GM19025 (cell line): ENCODE results near the gene PISD.

ENCODE experiments used
- ATAC-seq: cut with Tn5 transposase; IDR thresholded peaks from one replicate; pipeline ENCODE4 v1.9.1; 2021; ENCODE audit warnings: mild to moderate bottlenecking, low read depth, moderate library complexity; ENCODE audit not compliant: unreplicated experiment

The PISD gene

DNA sequence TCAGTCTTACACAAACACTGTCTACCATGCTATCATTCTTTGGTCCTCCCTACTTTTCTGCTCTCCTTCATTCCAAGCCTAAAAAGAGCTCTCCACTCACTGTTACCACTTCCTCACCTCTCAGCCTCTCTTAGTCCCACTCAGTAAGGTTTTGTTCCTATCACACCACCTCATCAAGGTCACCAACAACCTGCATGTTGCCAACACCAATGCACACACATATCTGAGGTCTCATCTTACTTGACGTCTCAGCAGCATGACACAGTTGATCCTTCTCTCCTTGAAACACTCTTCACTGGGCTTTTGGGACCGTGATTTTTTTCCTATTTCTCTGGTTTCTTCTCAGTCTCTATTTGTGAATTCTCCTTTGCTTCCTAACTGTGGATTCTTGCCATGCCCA lies 8.1 kb downstream of the PISD start:
- no peak for ATAC-seq

DNA sequence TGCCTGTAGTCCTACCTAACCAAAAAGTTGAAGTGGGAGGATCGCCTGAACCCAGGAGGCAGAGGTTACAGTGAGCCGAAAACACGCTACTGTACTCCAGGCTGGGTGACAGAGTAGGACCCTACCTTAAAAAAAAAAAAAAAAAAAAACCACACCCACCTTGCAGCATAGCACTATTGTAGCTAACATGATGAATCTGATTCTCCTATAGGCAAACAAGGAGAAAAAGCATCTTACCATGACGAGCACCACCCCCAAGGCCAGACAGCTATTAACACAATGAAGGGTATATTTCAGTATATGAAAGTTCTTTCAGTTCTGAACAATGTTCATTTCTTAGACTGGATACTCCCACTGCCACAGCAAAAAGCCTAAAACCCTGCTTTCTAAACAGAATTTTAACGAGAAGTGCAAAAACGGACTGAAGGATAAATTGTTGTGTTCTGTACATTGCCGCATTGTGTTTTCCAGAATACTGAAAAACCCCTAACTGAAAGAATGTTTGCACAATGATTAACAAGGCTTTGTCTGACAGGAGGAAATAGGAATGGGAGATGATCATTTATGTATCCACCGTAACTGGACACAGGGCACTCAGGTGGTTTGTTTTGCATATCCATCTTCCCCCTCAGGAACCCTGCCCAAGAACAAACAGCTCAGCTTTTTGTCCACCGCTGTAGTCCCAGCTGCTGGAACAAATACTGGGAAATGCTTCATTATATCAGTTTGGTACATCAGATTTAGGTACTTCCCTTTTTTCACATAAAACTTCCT lies 8.9 kb downstream of the PISD start:
- ATAC-seq = no peak

DNA sequence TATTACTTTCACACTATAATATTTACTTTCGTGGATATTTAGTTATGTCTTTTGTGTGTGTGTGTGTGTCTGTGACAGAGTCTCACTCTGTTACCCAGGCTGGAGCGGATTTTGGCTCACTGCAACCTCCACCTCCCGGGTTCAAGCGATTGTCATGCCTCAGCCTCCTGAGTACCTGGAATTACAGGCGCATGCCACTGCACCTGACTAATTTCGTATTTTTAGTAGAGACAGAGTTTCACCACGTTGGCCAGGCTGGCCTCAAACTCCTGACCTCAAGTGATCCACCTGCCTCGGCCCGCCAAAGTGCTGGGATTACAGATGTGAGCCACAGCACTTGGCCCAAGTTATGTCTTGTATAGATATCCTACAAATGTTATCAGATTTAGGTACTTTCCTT lies 9.9 kb downstream of the PISD start:
- no peak for ATAC-seq

DNA sequence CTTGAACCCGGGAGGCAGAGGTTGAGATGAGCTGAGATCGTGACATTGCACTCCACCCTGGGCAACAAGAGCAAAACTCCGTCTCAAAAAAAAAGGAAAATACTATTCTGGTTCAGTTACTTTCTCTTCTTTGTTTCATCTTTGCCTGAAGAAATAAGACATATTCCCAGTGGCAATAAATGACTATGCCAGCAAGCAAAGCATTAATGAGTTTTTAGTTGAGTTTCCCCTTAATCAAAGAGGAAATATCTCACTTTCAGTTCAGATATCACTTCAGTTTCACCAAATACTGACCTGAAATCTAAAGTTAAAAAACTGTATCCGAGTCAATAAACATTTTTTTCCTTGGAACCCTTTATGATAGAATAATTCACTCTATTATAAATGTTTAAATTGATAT lies 10.4 kb downstream of the PISD start:
- no peak for ATAC-seq

DNA sequence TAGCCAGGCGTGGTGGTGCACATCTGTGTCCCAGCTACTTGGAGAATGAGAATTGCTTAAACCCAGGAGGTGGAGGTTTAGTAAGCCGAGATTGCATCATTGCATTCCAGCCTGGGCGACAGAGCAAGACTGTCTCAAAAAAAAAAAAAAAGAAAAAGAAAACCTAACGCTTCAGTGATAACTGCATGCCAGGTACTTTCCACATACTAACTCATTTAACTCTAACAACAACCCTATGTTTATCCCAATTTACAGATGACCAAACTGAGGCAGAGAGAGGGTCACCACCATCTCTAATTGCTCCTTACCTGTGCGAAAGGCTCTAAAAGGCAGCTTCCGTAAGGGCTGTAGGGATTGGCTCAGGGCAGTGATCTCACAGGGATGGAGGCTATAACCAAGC lies 11.6 kb downstream of the PISD start:
- no peak for ATAC-seq

DNA sequence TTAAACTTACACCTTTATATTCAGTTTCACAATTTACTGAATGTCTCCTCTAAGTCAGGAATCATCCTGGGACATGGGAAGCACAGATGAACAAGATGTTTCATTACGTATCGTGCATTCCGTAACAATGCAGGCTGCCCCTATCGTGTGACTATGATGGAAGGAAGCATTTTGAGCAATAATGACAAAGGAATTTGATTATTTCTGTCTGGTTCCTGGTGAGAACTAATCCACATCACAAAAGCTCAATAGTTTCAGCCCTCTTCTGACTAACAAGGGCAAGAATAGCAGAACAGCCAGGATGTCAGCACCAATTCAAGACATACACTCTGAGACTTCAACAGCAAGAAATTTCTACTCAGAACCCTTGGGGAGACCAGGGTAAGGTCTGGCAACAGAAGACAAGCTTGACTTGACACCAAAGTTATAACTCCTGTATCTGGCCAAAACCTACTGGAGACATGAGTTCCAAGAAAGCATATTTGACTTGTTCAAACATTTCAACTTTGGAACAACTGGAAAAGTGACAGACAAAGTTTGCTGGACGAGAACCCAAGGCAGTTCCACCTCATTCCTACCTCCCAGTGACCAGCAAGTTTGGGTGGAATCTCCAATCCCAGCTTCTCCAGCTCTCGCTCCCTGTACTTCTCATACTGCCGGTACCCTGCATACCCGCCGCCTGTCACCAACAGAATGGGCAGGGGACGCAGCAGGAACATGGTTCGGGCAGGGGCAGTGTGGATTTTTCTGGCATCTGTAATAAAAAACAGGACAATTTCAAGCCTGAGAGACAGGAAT lies 14.3 kb downstream of the PISD start:
- ATAC-seq = no peak

DNA sequence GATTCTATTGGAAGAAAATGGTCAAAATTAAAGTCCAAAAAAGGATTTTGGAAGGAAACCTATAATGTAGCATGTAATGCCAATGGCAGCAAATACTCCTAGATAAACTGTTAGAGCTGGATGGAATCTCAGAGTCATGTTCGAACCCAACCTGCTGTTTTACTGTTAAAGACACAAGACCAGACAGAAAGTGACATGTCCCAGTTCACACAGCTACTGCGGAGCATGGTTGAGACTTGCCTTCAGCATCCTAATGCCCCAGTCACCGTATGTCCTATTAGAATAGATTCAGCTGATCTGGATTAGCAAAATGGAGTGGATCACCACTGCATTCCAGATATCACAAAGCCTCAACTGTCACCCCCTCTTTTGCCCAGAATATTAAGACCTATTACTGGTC lies 14.9 kb downstream of the PISD start:
- no peak for ATAC-seq

DNA sequence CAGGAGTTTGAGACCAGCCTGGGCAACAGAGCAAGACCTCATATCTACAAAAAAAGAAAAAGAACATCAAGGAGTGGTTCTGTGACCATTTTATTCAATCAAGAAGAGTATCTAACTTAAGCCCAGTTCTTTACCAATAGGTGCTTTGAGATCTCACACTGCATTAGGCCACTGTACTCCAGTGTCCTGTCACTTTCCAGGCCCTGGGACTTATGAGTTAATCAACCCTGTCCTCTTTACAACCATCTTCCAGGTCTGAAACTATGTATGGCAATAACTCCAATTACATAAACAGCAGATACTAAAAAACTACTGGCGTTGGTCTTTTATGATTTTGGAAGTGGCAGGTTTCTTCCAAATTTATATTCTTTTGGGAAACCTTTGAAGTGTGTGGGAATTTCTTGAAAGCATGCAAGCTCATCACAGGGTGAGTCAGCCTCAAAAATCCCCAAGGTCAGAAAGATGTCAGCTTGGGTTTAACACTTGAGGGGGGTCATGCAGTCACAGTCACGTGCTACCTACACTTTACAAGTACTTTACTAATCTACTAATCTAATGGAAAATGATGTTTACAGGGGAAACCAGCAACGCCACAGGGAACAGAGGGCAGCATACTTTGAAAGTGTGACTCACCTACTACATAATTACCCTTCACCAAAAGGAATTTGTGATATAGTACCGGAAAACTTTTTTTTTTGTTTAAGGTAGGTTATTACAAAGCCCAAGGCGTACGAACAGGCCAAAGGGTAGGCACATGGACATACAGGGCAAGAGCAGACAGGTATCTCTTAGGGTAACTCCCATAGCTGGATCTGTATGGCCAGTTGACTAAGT lies 15.6 kb downstream of the PISD start:
- ATAC-seq = peak; percentile 49

DNA sequence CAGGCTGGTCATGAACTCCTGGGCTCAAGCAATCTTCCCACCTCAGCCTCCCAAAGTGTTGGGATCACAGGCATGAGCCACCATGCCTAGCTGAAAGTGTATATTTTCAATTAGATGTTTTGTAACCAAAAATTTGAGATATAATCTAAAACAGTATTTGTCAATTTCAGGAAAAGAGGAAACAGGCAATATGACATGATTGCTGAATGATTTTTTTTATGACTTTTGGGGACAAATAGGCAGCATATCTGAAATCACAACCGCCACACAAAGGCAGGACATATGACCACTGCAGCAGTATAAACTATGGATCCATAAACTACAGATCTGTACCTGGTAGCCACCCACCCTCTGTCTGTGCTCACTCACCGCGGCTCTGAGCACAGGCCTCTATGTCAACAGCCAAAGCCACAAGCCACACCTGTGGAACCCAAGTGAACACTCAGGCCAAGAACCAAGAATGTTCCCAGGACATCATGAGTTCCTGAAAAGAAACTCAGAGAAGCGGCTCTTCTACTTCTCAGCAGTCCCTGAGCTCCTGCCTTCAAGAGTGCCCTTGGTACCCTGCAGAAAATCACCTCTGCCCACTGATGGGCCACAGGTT lies 22.5 kb downstream of the PISD start:
- no peak for ATAC-seq

DNA sequence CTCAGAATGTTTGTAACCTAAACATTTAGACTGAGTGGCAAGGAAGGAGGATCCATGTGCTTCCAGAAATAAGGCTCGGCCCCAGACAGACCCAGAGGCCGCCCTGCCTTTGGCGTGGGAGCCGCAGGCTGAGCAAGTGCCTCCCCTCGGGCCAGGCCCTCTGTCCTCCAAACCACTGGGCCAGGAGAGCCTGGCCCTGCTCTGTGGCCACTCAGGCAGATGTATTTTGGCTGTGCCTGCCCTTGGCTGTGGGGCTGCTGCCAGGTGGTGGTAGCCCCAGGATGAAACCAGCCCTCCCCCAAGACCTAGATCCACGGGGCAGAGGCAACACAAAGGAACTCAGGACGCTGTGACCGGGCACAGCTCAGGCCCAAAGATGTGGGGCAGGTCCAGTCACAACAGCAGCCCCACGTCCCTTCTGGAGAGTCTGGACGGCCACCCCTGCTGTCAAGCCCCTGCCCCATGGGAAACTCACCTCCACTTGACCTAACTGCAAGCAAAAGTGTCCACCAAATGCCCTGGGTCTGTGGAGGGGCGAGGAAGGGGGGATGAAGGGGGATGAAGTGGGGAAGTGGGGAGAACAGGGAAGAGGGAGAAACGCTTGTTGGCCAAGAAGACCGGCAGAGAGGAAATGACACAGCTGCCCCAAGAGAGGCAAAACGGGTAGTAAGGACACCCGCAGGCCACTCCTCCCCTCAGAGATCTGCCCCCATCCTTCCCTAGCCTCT lies 24.0 kb downstream of the PISD start:
- no peak for ATAC-seq

DNA sequence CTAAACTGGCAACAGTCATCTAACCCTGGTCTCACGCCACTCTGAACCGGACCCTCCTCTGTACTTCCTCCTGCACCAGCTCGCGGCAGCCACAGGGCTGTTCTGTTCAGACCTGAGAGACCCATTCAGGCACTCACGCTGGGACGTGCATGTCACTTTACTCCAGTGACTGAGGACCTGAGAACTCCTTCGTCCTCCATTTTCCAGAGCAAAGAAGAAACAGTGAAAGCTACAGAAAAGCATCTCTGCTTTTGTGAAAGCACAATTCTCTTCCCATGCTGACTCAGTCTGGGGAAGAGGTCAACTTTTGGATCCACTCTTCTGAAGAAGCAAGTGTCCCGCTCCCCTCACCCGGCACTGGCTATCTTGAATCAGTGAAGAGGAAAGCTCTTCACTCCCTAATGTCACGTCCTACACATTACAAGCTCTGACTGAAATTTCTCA lies 24.5 kb downstream of the PISD start:
- peak; percentile 59 for ATAC-seq

DNA sequence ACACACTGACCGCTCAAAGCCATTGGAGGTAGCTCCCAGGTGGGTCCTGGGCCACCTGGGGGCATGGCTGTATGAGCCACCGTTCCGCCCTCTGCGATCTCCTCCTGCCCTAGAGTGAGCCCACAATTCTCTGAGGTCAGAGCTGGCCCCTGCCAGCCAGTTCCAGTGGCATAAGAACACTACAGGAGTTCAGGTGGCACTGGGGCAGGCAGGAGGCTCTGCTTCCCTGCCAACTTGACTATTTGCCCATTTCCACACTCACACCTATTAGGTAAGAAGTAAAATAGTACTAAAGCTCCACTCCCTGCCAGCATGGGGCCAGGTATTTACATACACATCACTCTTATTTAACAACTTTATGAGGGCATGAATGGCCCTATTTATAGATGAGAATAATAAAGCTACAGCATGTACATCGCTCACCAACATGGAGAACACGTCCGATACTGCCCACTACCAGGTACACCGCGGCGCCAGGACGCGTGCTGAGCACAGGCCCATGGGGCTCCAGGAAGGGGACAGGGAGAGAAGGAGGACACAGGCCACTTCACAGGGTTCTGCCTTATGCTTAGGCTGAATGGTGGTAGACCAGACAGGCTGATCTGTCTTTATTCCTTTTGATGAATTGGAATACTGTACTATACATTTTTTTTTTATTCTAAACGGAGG lies 26.2 kb downstream of the PISD start:
- ATAC-seq = no peak

DNA sequence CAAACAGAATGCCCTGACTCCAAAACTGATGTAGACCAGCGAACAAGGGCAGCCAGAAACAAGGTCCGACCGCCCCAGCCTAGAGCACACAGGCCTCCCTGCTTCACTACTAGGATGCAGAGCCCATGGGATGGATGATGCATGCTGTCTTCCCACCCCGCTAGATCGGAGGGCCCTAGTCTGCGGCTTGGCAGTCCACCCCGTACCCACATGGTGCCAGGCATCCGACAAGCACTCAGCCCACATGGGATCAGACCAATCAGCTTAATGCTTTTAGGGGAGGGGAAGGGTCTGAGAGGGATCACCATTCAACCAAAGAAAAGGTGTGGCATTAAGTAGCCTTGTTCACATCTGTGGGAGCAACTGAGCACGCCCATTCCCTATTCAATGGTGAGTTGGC lies 30.6 kb downstream of the PISD start:
- no peak for ATAC-seq

DNA sequence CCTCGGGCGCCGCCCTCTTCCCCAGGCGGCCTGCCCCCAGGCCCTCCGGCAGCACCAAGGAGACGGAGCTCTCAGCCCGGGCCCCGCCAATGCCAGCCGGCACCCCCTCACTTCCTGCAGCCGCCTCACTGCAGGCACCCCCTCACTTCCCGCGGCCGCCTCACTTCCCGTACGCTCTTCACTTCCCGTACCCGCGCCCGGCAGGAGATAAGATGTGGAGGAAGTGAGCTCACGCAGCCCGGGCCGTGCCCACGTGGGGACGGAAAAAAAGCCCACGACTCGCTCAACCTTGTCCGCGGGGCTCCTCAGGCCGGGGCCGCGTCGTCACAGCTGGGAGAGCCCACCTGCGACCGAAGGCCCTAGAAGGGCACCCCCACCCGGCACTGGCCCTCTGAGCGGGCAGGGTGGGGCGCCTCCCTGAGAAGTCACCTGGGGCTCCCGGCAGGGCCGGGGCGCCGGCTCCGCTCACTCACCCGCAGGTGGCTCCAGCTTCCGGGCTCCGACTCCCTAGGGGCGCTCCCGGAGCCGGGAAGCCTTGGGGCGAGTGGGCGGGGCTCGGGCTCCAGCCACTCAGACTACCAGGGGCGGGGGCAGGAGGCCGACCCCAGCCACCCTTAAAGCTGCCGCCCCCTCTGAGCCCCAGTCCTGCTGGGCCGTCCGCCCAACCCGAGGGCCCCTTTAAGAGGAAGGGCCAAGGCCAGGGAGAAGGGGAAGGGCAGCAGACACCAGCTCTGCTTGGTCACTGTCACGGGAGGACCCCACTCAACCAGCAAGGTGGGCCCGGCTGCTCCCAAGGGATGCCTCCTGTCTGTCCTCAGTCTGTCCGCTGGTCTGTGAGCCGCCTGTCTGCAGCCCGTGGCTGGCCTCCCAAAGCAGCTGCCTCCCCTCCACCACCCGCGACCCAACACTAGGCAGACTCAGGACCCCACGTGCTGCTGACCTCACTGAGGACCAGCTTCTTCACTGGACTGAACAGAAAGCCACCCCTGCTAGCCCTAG lies 31.4 kb downstream of the PISD start:
- ATAC-seq = peak; percentile 43

DNA sequence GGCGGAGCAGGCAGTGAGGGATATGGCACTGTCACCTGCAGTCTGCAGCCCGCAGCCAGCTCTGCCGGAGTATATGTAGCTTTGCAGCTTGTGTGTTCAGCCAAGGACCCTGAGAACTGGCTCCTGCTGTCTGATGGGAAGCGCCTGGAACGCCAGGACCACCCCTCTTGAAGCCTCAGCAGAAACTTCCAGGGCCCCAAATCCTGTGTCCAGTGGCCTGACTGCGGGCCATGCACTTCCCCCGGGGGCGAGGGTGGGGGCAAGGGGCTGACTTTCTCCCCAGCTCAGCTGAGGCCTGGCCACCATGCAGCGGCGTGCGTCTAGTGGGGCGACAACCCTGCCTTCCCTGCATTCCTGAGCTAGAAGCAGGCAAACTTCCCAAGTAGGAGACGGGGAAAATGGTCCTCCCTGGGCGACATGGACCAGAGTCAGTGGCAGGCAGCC lies 32.3 kb downstream of the PISD start:
- ATAC-seq = no peak

DNA sequence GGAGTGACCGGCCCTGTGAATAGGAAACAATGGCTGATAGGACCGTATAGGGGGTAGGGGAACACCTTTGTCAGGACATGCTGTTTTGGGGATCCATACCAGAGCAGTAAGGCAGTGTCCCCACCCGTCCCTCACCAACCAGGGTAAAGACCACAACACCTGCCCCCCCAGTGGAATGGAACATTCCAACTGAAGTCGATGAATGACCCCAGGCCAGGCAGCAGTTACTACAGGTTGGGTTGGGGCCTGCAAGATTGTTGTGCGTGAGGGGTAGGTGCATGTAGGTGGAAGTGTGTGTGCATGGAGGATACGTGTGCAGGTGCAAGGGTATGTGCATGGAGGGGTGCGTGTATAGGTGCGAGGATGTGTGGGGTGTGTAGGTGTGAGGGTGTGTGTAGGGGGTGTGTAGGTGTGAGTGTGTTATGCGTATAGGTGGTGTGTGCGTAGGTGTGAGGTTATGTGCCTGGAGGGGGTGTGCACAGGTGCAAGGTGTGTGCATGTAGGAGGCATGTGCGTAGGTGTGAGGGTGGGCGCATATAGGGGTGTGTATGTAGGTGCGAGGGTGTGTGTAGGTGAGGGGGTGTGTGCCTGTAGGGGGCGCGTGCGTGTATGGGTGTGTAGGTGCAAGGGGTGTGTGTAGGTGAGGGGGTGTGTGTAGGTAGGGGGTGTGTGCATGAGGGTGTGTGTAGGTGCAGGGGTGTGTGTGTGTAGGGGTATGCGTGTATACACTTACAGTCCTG lies 32.9 kb downstream of the PISD start:
- ATAC-seq = no peak

DNA sequence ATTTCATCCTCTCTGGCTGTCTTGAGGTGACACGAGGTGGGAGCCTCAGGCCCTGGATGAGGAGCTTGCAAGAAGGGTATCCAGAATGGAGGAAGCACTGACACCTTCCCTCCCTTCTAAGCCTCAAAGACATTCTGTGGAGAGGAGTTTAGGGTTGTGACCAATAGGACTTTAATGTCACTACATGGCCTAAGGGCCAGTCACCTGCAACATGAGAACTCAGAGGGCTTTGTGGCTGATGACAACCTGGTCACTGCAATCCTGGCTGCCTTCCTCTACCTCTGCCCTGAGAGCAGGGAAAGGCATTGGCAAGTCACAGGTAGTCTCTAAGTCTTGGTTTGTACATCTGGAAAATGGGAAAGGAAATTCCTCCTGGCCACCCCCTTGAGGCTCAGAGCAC lies 33.7 kb downstream of the PISD start:
- ATAC-seq = no peak
